ENCODE measurements around the gene HDGFL3.

DNA sequence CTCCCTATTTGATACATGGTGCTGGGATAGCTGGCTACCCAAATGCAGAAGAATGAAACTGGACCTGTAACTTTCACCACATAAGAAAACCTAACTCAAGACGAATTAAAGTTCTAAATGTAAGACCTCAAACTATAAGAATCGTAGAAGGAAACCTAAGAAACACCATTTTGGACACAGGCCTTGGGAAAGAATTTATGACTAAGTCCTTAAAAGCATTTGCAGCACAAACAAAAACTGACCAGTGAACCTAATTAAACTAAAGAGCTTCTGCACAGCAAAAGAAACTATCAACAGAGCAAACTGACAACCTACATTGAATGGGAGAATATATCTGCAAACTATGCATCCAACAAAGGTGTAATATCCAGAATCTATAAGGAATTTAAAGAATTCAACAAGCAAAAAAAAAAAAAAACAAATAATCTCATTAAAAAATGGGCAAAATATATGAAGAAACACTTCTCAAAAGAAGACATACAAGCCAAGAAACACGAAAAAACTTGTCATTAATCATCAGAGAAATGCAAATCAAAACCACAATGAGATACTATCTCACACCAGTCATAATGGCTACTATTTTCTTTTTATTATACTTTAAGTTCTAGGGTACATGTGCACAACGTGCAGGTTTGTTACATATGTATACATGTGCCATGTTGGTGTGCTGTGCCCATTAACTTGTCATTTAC is 37.0 kb downstream of the HDGFL3 start:
- TF ChIP-seq CTCF (IDR thresholded peaks at IDR 0.05) = no peak
- no peak for TF ChIP-seq POLR2A (IDR thresholded peaks at IDR 0.05)
